HAP-1 (cell line): ENCODE measurements around the gene SESN2.

Experiments
- DNase-seq, 2 experiments: peaks; one replicate each; pipeline ENCODE4 v3.0.0-alpha.2; 2016 to 2020; ENCODE audit warnings: low spot score in 2 of 2
- H3K27me3 ChIP-seq: fragments of 250-450 bp; sonication (Bioruptor Pico); 2 replicates; pipeline ENCODE4 v1.5.1; 2020; ENCODE audit warnings: low read depth, mild to moderate bottlenecking, moderate library complexity
- H3K36me3 ChIP-seq: fragments of 250-450 bp; sonication (Bioruptor Pico); replicated peaks from 2 replicates; pipeline ENCODE4 v1.5.1; 2020; ENCODE audit warnings: mild to moderate bottlenecking
- H3K4me1 ChIP-seq: fragments of 250-450 bp; sonication (Bioruptor Pico); 2 replicates; pipeline ENCODE4 v1.5.1; 2020; ENCODE audit warnings: mild to moderate bottlenecking
- H3K4me3 ChIP-seq: fragments of 250-450 bp; sonication (Bioruptor Pico); 2 replicates; pipeline ENCODE4 v1.5.1; 2020; ENCODE audit warnings: mild to moderate bottlenecking, moderate library complexity
- H3K9me3 ChIP-seq: fragments of 250-450 bp; sonication (Bioruptor Pico); 2 replicates; pipeline ENCODE4 v1.5.1; 2020; ENCODE audit warnings: mild to moderate bottlenecking, moderate library complexity
- in situ Hi-C: fragments of 300-500 bp; cut with MboI; formaldehyde crosslinking; loops from 3 replicates; pipeline ENCODE4 v1.14.3; 2020; ENCODE audit warnings: low sequenced_read_pairs, inconsistent platforms, mixed read lengths

The SESN2 gene, protein sequence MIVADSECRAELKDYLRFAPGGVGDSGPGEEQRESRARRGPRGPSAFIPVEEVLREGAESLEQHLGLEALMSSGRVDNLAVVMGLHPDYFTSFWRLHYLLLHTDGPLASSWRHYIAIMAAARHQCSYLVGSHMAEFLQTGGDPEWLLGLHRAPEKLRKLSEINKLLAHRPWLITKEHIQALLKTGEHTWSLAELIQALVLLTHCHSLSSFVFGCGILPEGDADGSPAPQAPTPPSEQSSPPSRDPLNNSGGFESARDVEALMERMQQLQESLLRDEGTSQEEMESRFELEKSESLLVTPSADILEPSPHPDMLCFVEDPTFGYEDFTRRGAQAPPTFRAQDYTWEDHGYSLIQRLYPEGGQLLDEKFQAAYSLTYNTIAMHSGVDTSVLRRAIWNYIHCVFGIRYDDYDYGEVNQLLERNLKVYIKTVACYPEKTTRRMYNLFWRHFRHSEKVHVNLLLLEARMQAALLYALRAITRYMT

DNA sequence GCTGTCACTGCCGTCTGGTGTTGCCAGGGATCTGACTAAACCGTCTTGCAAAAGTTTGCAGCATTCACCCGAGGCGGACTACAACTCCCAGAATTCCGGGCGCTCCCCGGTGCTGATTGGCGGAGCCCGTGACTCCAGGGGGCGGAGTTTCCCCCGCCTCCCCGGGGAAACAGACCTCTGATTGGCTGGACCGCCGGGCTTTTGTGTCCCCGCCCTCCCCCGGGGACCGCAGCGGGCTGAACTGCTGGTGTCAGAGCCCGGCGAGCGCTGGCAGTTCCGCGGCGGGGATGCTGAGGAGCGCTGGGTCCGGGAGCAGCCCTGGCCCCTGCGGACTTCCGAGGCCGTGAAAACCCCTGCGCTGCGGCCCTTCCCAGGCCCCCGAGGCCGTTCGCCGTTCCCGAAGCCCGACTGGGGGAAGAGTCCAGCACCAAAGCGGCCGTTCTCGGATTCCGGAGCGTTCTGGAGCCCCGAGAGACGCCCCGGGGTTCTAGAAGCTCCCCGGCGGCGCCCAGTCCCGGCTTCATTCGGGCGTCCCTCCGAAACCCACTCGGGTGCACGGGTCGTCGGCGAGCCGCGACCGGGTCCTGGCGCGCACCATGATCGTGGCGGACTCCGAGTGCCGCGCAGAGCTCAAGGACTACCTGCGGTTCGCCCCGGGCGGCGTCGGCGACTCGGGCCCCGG, at the start of gene SESN2:
Gene SESN2, plus strand, starts transcription at position 267 of the 682 bp plus-strand sequence. Its CDS starts 330 bp downstream, at position 597.
- Histone ChIP-seq H3K9me3 (no peaks in the 10 kb centered on the region), H3K27me3 (no peaks in the 10 kb centered on the region), H3K4me1 (peaks cover 12% of the 10 kb centered on the region), H3K4me3 (peak within 1 kb of the TSS; percentile 100), H3K36me3 (peaks cover 5% of the 10 kb centered on the region)
- in situ Hi-C loops, result loop anchor here (10.0 kb wide), 1 partner anchor 255 kb away; no protein-coding TSS in a partner anchor
- peak; percentile 94 to 99 for DNase-seq

DNA sequence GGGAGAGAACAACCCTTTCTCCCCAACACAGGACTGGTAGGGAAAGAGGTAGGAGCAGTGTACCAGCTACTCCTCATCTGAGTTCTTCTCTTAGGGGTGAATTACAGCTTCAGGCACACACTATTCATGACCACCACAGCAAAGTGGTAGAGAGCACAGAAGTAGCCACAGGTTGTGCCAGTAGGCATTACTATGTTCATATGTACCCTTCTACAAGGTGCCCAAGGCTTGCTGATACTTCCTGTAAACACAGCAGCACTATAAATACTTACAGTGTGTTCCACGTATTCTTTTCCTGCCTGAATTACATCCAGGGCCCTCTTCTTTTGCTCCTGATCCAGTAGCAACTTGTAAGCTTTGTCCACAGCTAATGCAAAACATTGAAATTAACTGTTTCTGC, 49.6 kb upstream of the SESN2 start:
- H3K36me3 ChIP-seq, result peaks cover 55% of the 10 kb centered on the region
- no peak overlapping the region for H3K4me3 ChIP-seq
- DNase-seq, result no peak
- in situ Hi-C loops, result no loop called here
- H3K9me3 ChIP-seq, result no peaks in the 10 kb centered on the region
- peaks cover 6% of the 10 kb centered on the region for H3K4me1 ChIP-seq
- H3K27me3 ChIP-seq, result no peaks in the 10 kb centered on the region

DNA sequence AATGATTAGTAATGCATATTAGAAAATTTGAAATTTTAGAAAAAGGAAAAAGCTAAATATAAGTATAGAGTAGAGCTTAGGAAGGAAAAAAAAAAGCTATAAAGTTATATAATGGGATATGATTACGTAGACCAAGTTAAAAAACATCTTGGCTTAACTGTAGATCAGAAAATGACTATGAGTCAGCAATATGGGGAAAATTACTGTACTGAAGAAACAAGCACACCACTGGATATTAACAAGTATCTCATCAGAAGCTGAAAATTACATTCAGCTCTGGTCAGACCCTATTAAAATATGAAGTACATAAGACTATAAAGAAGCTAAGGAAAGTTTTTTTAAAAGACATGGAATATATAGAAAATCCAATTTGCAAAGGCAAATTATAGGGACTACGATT, 46.0 kb upstream of the SESN2 start:
- peaks cover 6% of the 10 kb centered on the region for H3K4me1 ChIP-seq
- H3K4me3 ChIP-seq, result no peak overlapping the region
- H3K9me3 ChIP-seq, result no peaks in the 10 kb centered on the region
- H3K36me3 ChIP-seq, result peaks cover 37% of the 10 kb centered on the region
- H3K27me3 ChIP-seq, result no peaks in the 10 kb centered on the region
- no peak for DNase-seq
- in situ Hi-C loops, result no loop called here

DNA sequence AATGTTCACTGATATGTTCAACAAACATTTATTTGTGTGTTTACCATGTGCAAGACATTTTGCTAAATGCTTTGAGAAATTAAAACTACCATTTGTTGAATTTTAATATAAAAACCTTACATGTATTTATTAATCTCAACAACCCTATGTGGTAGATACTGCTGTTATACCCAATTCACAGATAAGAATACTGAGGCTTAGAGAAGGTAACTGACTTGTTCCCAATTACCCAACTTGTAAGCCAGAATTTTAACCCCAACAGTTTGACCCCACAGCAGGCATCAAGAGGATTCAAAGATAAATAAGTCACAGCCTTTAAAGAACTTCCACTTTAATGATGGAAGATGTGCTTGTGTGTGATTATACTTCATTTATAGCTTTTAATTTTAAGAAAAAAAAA, 30.2 kb upstream of the SESN2 start:
- in situ Hi-C loops, result no loop called here
- H3K27me3 ChIP-seq, result no peaks in the 10 kb centered on the region
- DNase-seq, result no peak
- no peaks in the 10 kb centered on the region for H3K9me3 ChIP-seq
- H3K36me3 ChIP-seq, result peaks cover 43% of the 10 kb centered on the region
- no peak overlapping the region for H3K4me3 ChIP-seq
- H3K4me1 ChIP-seq, result no peaks in the 10 kb centered on the region

DNA sequence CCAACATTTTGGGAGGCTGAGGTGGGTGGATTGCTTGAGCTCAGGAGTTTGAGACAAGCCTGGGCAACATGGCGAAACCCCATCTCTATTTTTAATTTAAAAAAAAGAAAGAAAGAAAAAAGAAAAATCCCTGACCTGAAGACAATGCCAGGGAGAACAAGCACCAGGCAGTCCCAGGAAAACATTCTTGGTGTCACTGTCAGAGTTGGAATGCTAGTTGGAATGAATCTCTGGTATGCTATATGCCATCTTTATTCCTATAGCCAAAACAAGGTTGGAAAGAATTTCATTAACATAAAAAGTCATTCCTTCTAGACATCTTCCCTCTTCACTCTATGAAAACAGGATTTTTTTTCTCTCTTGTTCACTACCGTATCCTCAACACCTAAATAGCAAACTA, 29.3 kb upstream of the SESN2 start:
- H3K4me3 ChIP-seq, result no peak overlapping the region
- in situ Hi-C loops, result no loop called here
- H3K36me3 ChIP-seq, result peaks cover 36% of the 10 kb centered on the region
- H3K4me1 ChIP-seq, result no peaks in the 10 kb centered on the region
- no peaks in the 10 kb centered on the region for H3K27me3 ChIP-seq
- DNase-seq, result no peak
- H3K9me3 ChIP-seq, result no peaks in the 10 kb centered on the region

DNA sequence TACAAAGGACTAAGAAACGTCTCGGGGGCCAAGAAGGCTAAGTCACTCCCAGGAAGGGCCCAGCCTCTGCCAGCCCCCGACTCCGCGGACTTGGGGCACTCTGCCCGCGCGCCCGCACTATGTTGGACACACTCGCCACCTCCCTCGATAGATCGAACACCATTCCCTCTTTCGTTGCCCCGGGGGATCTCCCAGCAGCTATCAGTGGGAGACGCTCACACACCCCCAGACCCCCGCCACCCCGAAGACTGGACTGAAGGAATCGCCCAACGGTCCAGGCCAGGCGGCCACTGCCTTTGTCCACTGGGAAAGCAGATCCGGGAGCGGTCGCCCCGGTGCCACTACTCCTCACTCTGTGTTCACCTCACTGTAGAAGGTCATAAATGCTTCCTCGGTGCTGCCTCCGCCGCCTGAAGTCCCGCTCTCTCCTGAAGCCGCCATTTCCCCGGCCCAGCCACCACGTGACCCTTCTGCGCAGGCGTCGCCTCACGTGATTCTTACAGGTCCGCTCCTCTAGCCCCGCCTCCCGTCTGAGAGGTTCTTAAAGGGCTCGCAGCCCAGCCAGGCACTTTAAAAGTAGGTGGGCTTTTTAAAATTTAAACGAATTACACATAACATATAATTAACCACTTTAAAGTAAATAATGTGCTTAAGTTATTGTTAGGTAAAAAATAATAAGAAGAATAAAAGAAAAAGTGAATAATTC, 26.6 kb upstream of the SESN2 start, which contains the start of gene DNAJC8:
Gene DNAJC8, minus strand, starts transcription at position 472 of the 706 bp plus-strand sequence. Its CDS starts 31 bp downstream, at position 441.
- H3K36me3 ChIP-seq, result peaks cover 17% of the 10 kb centered on the region
- DNase-seq, result peak; percentile 89 to 96
- peak within 1 kb of the TSS; percentile 86 for H3K4me3 ChIP-seq
- no peaks in the 10 kb centered on the region for H3K9me3 ChIP-seq
- in situ Hi-C loops, result no loop called here
- H3K27me3 ChIP-seq, result no peaks in the 10 kb centered on the region
- peaks cover 8% of the 10 kb centered on the region; the same call in 1 of the 2 replicates for H3K4me1 ChIP-seq

DNA sequence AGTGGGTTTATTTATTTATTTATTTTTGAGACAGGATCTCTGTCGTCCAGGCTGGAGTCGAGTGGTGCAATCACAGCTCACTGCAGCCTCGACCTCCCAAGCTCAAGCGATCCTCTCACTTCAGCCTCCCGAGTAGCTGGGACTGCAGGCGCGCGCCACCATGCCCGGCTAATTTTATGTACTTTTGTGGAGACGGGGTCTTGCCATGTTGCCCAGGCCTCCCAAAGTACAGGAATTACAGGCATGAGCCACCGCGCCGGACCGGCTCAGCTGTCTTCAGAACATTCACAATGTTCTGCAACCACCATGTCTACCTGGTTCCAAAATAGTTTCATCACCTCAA, 26.1 kb upstream of the SESN2 start:
- Histone ChIP-seq H3K9me3 (no peaks in the 10 kb centered on the region), H3K4me3 (peak overlapping the region; percentile 86), H3K27me3 (no peaks in the 10 kb centered on the region), H3K4me1 (peaks cover 10% of the 10 kb centered on the region; the same call in 1 of the 2 replicates), H3K36me3 (peaks cover 19% of the 10 kb centered on the region)
- in situ Hi-C loops, result no loop called here
- DNase-seq, result no peak

DNA sequence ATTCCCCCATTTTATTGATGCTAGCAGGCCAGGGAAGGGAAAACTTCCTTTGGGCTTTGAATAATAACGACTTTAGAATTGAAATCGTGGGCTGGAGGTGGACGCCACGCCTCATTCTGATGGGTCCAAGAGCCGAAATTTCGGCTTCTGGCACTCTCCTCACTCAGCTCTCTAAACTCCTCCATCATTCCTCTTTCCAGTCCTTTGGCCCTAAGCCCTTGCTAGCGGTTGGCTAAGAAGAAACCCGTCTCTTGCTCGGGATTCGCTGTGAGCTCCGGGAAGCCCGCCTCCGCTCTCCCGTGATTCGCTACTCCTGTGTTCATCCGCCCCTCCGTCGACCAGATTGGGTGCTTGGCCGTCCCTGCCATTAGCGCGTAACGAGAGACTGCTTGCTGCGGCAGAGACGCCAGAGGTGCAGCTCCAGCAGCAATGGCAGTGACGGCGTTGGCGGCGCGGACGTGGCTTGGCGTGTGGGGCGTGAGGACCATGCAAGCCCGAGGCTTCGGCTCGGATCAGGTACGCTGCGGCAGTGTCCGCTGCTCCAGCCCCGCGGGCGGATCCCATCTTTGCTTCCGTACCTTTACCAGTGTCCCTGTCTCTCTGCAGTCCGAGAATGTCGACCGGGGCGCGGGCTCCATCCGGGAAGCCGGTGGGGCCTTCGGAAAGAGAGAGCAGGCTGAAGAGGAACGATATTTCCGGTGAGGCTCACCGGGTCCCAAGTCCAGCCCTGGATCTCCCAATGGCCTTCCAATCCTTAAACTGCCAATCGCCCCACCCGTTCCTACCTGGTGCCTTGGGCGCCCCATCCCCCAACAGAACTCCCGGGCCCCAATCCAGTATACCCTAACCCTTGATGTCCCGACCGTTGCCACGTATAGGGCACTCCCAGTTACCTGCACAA, 23.3 kb upstream of the SESN2 start, which contains the start of gene ATP5IF1:
Gene ATP5IF1, plus strand, starts transcription at position 370 of the 901 bp plus-strand sequence. Its CDS starts 60 bp downstream, at position 430.
- in situ Hi-C loops, result no loop called here
- H3K36me3 ChIP-seq, result peaks cover 10% of the 10 kb centered on the region
- peaks cover 10% of the 10 kb centered on the region; the same call in 1 of the 2 replicates for H3K4me1 ChIP-seq
- no peaks in the 10 kb centered on the region for H3K9me3 ChIP-seq
- DNase-seq, result peak; percentile 96 to 98
- H3K27me3 ChIP-seq, result no peaks in the 10 kb centered on the region
- H3K4me3 ChIP-seq, result peak within 1 kb of the TSS; percentile 98

DNA sequence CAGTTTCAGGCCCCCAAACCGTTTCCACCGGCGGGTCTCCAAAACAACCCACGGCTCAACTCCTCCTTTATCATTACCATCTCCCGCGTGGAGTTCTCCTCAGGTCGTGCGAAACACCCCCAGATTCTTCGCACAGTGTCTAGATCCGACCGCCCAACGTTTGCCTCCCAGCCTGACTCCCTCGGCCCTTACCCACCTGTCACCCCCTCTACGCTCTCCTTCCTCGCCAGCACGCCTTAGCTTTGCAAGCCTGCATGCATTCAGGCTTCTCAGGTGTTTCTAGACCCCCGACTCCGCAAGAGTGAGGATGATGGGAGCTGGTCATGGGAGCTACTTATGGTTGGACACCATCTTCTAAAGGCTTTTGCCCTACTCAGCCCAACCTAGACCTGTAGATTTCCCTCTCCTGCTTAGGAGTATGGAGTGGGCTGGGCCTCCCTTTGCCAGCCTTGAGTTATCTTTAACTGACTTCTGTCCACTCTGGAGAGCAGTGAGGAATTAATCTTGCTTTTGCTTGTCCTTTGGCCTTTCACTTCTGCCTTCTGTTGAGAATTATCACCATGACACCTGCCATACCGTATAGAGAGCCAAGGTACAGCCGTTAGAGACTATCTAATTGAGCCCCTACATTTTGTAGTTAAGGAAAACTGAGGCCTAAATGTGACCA, 22.5 kb upstream of the SESN2 start:
- in situ Hi-C loops, result no loop called here
- H3K27me3 ChIP-seq, result no peaks in the 10 kb centered on the region

DNA sequence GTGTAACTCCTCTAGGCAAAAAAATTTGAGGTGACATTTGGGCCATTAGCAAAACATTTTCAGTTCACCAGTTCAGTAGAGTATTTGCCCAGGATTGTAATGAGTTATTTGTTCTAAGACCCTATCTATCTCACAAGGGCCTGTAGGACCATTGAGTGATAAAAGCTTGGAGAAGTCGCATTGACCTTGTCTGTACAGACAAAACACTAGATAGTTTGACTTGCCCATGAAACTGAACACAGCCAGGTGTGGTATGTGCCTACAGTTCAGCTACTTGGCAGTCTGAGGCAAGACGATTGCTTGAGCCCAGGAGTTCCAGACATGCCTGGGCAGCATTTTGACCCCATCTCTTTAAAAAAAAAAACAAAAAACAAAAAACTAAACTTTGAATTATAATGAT, 20.3 kb upstream of the SESN2 start:
- Histone ChIP-seq H3K4me1 (peaks cover 10% of the 10 kb centered on the region; the same call in 1 of the 2 replicates), H3K27me3 (no peaks in the 10 kb centered on the region), H3K9me3 (no peaks in the 10 kb centered on the region), H3K36me3 (peaks cover 10% of the 10 kb centered on the region), H3K4me3 (no peak overlapping the region)
- in situ Hi-C loops, result no loop called here
- no peak for DNase-seq

More for the DNA sequence above, 22.5 kb upstream of the SESN2 start:
- DNase-seq, result peak in 1 of 2 experiments; percentile 14
- Histone ChIP-seq H3K4me3 (peak overlapping the region; percentile 98), H3K9me3 (no peaks in the 10 kb centered on the region), H3K4me1 (peaks cover 10% of the 10 kb centered on the region; the same call in 1 of the 2 replicates), H3K36me3 (peaks cover 10% of the 10 kb centered on the region)

DNA sequence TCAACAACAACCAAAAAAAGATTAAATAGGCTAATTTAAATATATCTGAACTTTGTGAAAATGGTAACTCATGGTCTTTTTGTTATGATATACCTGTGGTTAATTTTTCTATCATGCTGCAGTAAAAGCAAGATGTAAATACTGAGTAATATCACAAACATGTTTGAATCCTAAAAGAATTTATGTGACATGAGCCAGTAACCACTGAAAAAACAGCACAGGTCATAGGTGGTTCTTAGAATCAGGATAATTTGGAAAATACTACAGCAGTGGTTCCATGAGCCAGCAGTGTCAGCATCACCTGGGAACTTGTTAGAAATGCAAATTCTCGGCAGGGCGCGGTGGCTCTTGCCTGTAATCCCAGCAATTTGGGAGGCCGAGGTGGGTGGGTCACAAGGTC, 19.3 kb upstream of the SESN2 start:
- Histone ChIP-seq H3K4me3 (no peak overlapping the region), H3K9me3 (no peaks in the 10 kb centered on the region), H3K27me3 (no peaks in the 10 kb centered on the region), H3K36me3 (peaks cover 10% of the 10 kb centered on the region), H3K4me1 (peaks cover 10% of the 10 kb centered on the region; the same call in 1 of the 2 replicates)
- DNase-seq, result no peak
- in situ Hi-C loops, result no loop called here

DNA sequence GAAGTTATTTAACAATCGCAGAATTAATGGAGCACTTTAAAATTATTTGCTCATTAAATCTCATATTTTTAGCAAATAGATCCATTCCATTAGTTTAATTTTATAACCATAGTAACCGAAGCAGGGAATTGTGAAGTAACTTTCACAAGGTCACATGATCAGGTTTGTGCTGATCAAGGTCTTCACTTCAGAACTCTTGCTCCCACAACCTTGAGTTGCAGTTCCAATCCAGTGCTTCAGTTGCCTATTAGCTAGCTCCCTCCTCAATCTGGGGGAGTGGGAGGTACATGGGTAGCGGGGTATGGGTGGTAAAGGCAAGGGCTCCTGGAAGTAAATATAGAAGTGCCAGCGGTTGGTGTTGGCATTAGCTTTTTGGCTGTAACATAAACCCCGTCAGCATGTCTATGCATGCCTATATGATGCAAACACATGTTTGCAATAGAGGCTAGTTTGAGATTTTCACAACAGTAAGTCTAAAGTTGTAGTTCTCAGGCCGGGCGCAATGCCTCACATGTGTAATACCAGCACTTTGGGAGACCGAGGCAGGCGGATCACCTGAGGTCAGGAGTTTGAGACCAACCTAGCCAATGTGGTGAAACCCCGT, 17.6 kb upstream of the SESN2 start:
- DNase-seq, result no peak
- no peaks in the 10 kb centered on the region for H3K9me3 ChIP-seq
- in situ Hi-C loops, result no loop called here
- H3K27me3 ChIP-seq, result no peaks in the 10 kb centered on the region
- no peak overlapping the region for H3K4me3 ChIP-seq
- H3K4me1 ChIP-seq, result peaks cover 6% of the 10 kb centered on the region; the same call in 1 of the 2 replicates
- H3K36me3 ChIP-seq, result peaks cover 10% of the 10 kb centered on the region
